ENCODE data around the gene MTHFSD.

MTHFSD gene

GRCh38 chr16:86513471-86514277, 41.4 kb downstream of the MTHFSD start:
- H3K27ac Mint-ChIP-seq = peak overlapping the region; percentile 78
- H3K4me3 Mint-ChIP-seq = no peak overlapping the region
- peaks cover 73% of the 10 kb centered on the region for H3K27me3 Mint-ChIP-seq (ENCODE audit: low read depth)
- peaks cover 3% of the 10 kb centered on the region for H3K36me3 Mint-ChIP-seq (ENCODE audit: low read depth)
- H3K9me3 Mint-ChIP-seq = no peaks in the 10 kb centered on the region
- H3K4me1 Mint-ChIP-seq (ENCODE audit: low read depth) = peaks cover 8% of the 10 kb centered on the region

GRCh38 chr16:86512860-86513470, 42.1 kb downstream of the MTHFSD start:
- peaks cover 68% of the 10 kb centered on the region for H3K27me3 Mint-ChIP-seq (ENCODE audit: low read depth)
- no peaks in the 10 kb centered on the region for H3K9me3 Mint-ChIP-seq
- H3K36me3 Mint-ChIP-seq (ENCODE audit: low read depth) = peaks cover 3% of the 10 kb centered on the region
- H3K4me3 Mint-ChIP-seq = no peak overlapping the region
- H3K4me1 Mint-ChIP-seq (ENCODE audit: low read depth) = peaks cover 9% of the 10 kb centered on the region
- H3K27ac Mint-ChIP-seq = no peak overlapping the region

GRCh38 chr16:86512301-86512859, 42.7 kb downstream of the MTHFSD start:
- H3K27me3 Mint-ChIP-seq (ENCODE audit: low read depth) = peaks cover 68% of the 10 kb centered on the region
- peaks cover 12% of the 10 kb centered on the region for H3K4me1 Mint-ChIP-seq (ENCODE audit: low read depth)
- H3K27ac Mint-ChIP-seq = no peak overlapping the region
- H3K36me3 Mint-ChIP-seq (ENCODE audit: low read depth) = peaks cover 3% of the 10 kb centered on the region
- H3K4me3 Mint-ChIP-seq = no peak overlapping the region
- H3K9me3 Mint-ChIP-seq = no peaks in the 10 kb centered on the region

- Mint-ChIP-seq H3K4me1 (ENCODE audit: low read depth) (peaks cover 14% of the 10 kb centered on the region), H3K36me3 (ENCODE audit: low read depth) (peaks cover 4% of the 10 kb centered on the region), H3K9me3 (no peaks in the 10 kb centered on the region), H3K27ac (no peak overlapping the region), H3K4me3 (peak overlapping the region; percentile 36), H3K27me3 (ENCODE audit: low read depth) (peaks cover 68% of the 10 kb centered on the region)
Observed at GRCh38 chr16:86511317-86512161, 43.5 kb downstream of the MTHFSD start.

GRCh38 chr16:86510465-86511261, 44.4 kb downstream of the MTHFSD start, which contains the start of gene FOXF1:
Gene FOXF1, plus strand, starts transcription at chr16:86510527. Its CDS starts 43 bp downstream, at chr16:86510570.
- Mint-ChIP-seq H3K4me1 (ENCODE audit: low read depth) (peaks cover 16% of the 10 kb centered on the region), H3K27ac (peak within 1 kb of the TSS; percentile 65), H3K4me3 (peak within 1 kb of the TSS; percentile 76), H3K36me3 (ENCODE audit: low read depth) (peaks cover 6% of the 10 kb centered on the region), H3K9me3 (no peaks in the 10 kb centered on the region), H3K27me3 (ENCODE audit: low read depth) (peaks cover 67% of the 10 kb centered on the region)

- Mint-ChIP-seq H3K4me1 (ENCODE audit: low read depth) (peaks cover 16% of the 10 kb centered on the region), H3K27me3 (ENCODE audit: low read depth) (peaks cover 68% of the 10 kb centered on the region), H3K4me3 (no peak overlapping the region), H3K36me3 (ENCODE audit: low read depth) (peaks cover 6% of the 10 kb centered on the region), H3K9me3 (no peaks in the 10 kb centered on the region), H3K27ac (no peak overlapping the region)
Observed at GRCh38 chr16:86509759-86510464, 45.1 kb downstream of the MTHFSD start.

- Mint-ChIP-seq H3K4me1 (ENCODE audit: low read depth) (peaks cover 16% of the 10 kb centered on the region), H3K9me3 (no peaks in the 10 kb centered on the region), H3K27ac (peak overlapping the region; percentile 80), H3K36me3 (ENCODE audit: low read depth) (peaks cover 5% of the 10 kb centered on the region), H3K27me3 (ENCODE audit: low read depth) (peaks cover 68% of the 10 kb centered on the region), H3K4me3 (peak overlapping the region; percentile 76)
Observed at GRCh38 chr16:86508947-86509758, 45.9 kb downstream of the MTHFSD start.

GRCh38 chr16:86508028-86508946, 46.7 kb downstream of the MTHFSD start:
- peaks cover 14% of the 10 kb centered on the region for H3K4me1 Mint-ChIP-seq (ENCODE audit: low read depth)
- peaks cover 4% of the 10 kb centered on the region for H3K36me3 Mint-ChIP-seq (ENCODE audit: low read depth)
- peaks cover 68% of the 10 kb centered on the region for H3K27me3 Mint-ChIP-seq (ENCODE audit: low read depth)
- peak overlapping the region; percentile 42 for H3K4me3 Mint-ChIP-seq
- no peaks in the 10 kb centered on the region for H3K9me3 Mint-ChIP-seq
- peak overlapping the region; percentile 55 for H3K27ac Mint-ChIP-seq

- H3K36me3 Mint-ChIP-seq (ENCODE audit: low read depth) = peaks cover 4% of the 10 kb centered on the region
- peak overlapping the region; percentile 42 for H3K4me3 Mint-ChIP-seq
- peaks cover 70% of the 10 kb centered on the region for H3K27me3 Mint-ChIP-seq (ENCODE audit: low read depth)
- peaks cover 14% of the 10 kb centered on the region for H3K4me1 Mint-ChIP-seq (ENCODE audit: low read depth)
- peak overlapping the region; percentile 55 for H3K27ac Mint-ChIP-seq
- no peaks in the 10 kb centered on the region for H3K9me3 Mint-ChIP-seq
Observed at GRCh38 chr16:86507173-86508027, 47.6 kb downstream of the MTHFSD start.

- H3K4me1 Mint-ChIP-seq (ENCODE audit: low read depth) = peaks cover 14% of the 10 kb centered on the region
- peaks cover 77% of the 10 kb centered on the region for H3K27me3 Mint-ChIP-seq (ENCODE audit: low read depth)
- no peak overlapping the region for H3K4me3 Mint-ChIP-seq
- H3K36me3 Mint-ChIP-seq (ENCODE audit: low read depth) = peaks cover 4% of the 10 kb centered on the region
- peak overlapping the region; percentile 58 for H3K27ac Mint-ChIP-seq
- no peaks in the 10 kb centered on the region for H3K9me3 Mint-ChIP-seq
Observed at GRCh38 chr16:86505899-86506864, 48.9 kb downstream of the MTHFSD start.
